ENCODE data around the gene SSC5D.

Gene SSC5D

GRCh38 chr19:55455576-55456235, 32.5 kb upstream of the SSC5D start:
- DNase-seq = no peak

DNA sequence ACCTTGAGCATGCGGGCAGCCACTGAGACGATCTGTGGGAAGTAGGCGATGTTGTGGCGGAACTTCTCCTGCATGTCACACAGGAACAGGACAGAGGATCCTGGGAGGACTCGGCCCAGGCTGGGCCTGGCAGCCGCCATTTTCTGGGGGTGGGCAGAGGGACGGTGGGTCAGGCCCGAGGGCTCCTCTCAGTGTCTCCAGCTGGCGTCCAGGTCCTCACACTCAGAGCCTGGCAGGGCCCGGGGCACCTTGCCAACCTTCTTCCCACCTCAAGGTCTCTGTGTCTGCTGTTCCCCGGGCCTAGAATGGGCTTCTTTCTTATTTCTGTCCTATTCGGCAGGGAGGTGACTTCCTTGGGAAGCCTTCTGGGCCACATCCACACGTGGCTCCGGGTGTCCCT, 31.9 kb upstream of the SSC5D start:
- DNase-seq = no peak

DNA sequence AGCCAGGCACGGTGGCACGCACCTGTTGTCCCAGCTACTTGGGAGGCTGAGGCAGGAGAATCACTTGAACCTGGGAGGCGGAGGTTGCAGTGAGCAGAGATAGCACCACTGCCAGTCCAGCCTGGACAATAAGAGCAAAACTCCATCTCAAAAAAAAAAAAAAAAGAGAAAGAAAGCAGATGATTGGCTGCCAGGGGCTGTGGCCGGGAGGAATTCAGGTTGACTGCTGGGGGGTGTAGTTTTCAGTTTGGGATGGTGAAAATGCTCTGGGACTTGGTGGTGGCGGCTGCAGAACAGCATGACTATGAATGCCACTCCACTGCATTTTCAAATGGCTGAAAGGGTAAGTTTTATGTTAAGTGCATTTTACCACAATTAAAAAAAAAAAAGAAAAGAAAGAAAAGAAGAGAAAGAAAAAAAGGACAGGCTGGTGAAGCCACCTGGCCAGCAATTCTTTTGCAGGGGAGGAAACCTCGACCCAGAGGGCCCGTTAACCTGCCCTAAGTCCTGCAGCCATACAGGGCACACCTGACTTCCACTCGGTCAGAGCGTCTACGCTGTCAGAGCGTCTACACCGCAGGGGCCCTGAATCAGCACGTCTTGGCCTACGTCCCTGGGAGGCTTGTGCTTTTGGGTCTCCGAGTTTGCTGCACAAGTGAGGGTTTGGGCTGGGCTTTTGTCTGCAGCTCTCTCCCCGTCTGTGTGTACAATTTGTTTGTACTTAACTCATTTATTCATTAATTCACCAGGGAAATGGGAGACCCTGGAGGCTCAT, 30.4 kb upstream of the SSC5D start:
- DNase-seq = no peak

- no peak for DNase-seq
These were observed 28.7 kb upstream of the SSC5D start for GRCh38 chr19:55459551-55459949.

DNA sequence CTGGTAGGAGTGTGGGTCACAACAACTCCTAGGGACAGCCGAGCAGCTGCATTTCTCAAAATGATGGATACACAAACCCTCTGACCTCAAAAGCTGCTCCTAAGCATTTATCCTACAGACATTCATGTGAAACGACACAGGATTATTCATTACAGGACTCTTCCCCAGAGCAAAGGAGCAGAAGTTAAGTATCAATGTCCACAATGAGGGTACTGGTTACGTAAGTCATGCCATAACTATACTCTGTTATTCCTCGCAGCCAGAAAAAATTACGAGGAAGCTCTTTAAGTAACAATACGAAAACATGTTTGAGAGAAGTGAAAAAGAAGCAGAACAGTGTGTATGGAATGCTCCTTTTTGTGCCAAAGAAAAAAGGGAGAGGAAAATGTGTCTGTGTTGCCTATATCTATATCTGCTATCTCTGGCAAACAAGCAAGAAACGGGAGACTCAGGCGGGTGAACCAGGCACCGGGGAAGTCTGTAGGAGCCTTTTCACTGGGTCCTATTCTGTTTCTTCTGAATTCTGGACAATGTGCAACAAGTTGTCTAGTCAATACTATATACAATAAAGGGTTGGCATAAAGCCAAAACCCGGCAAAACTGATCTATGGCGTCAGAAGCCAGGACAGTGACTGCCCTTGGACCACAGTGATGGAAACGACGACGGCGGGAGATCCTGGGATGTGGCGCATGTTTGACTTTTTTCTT, 28.1 kb upstream of the SSC5D start:
- peak; percentile 13 for DNase-seq

- DNase-seq = peak; percentile 65
These were observed 27.5 kb upstream of the SSC5D start for GRCh38 chr19:55460670-55461258.

- DNase-seq = peak; percentile 97
These were observed 26.8 kb upstream of the SSC5D start, which contains the start of gene ISOC2 for GRCh38 chr19:55461259-55461973. Gene ISOC2 (minus strand): TSS chr19:55461642. CDS start chr19:55456486, 5,156 bp downstream.

DNA sequence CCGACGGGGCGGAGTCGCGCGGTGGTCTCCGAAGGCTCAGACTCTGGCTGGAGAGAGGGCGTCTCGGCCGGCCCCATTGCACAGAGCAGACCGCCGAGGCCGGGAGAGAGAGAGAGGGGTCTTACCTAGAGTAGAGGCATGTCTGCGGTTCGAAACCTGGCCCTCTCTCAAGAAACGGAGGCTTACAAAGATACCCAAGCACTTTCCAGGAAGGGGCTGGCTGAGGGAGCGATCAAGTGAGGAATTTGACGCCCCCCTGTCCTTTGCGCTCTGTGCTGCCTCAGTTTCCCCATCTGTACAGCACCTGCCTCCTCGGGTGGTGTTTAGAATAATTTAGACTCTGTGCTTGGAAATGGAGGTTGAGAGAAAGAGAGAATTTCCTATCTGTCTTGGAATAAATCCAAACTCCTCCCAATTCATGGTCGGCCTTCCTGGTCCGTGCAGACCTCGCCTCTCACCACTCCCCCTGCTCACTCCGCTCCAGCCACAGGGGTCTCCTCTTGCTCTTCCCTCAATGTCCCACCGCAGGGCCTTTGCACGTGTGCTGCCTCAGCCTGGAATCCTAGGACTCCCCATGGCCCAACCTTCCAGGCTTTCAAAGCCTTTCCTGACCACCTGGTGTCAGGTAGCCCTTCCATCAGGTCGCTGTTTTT, 26.1 kb upstream of the SSC5D start:
- DNase-seq = peak; percentile 22

GRCh38 chr19:55462722-55463121, 25.5 kb upstream of the SSC5D start:
- DNase-seq = no peak

GRCh38 chr19:55463583-55464031, 24.6 kb upstream of the SSC5D start:
- no peak for DNase-seq

DNA sequence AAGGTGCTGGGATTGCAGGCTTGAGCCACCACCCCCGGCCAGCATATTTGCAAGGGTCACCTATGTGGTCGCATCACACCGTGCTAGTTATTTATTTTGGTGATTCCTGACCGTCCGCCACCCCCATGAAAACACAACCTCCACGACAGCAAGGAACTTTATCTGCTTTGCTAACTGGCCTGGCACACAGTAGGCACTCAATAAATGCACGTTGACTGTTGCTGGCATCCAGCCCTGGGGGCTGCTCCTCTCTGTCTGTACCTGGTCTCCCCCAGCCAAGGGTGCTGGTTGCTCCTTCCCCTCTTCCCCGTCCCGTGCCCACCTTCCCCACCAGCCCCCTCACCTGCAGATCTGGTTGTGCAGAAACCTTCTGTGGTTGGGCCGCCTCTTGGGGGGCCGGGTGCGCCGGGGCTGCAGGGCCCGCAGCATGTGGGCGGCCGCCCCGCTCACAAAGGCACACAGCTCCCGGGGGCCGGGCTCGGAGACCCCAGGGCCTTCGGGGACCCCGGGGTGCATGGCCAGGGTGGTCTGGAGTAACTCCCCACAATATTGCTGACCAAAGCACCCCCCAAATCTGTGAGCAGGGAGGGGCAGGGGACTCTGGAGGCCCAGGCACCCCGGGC, 24.1 kb upstream of the SSC5D start:
- no peak for DNase-seq

DNA sequence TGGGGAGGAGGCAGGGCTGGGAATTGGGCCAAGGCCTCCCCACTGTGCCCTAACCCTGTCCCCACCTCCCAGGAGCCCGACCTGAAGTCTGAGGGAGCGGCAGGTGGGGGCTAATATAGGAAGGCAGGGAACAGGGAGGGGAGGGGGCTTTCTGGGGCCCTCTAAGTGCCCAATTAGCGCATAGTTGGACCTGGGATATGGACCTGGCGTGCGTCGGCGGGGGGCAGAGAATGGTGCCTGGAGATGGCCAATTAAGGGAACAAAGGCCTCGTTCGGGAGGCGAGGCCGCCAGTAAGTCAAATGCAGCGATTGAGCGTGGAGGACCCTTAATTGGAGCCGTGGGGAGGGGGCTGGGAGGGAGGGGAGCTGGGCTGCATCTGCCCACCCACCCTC, 23.6 kb upstream of the SSC5D start, which contains the start of gene C19orf85:
TSS of gene C19orf85 (minus strand) at position 90 of the 393 bp plus-strand sequence. CDS start 197 bp downstream, outside the sequence.
- DNase-seq = no peak

DNA sequence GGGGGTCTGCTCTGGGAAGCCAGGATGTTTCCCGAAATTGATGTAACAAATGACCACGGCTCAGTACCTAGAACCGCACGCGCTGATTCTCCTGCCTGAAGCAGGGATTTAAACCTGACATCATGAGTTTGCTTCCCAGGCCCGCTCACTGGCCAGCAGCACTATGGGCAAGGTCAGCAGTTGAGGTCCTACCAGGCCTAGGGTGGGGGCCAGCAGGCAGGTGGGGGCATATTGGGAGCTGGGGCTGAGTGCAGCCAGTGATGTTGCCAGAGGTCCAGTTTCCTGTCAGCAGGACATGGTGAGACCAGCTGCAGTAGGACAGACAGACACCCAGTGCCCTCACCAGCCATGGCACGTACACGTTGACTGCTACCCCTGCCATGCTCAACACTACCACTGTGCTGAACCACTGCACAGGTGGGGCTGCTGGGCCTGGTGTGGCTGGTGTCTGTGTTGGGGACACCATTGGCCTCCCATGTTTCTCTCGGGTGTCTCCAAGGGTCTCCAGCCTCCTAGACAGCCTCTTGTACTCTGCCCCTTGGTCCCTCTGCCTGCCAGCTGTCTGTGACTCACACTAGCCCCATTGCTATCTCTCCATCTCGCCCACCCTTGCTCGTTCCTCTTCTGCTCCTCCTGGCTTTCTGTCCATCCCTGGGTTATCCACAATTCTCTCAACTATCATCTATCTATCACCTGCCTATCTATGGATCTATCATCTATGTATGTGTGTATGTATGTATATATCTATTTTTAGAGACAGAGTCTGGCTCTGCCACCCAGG, 22.6 kb upstream of the SSC5D start:
- no peak for DNase-seq

GRCh38 chr19:55466241-55466614, 22.0 kb upstream of the SSC5D start:
- DNase-seq = no peak

DNA sequence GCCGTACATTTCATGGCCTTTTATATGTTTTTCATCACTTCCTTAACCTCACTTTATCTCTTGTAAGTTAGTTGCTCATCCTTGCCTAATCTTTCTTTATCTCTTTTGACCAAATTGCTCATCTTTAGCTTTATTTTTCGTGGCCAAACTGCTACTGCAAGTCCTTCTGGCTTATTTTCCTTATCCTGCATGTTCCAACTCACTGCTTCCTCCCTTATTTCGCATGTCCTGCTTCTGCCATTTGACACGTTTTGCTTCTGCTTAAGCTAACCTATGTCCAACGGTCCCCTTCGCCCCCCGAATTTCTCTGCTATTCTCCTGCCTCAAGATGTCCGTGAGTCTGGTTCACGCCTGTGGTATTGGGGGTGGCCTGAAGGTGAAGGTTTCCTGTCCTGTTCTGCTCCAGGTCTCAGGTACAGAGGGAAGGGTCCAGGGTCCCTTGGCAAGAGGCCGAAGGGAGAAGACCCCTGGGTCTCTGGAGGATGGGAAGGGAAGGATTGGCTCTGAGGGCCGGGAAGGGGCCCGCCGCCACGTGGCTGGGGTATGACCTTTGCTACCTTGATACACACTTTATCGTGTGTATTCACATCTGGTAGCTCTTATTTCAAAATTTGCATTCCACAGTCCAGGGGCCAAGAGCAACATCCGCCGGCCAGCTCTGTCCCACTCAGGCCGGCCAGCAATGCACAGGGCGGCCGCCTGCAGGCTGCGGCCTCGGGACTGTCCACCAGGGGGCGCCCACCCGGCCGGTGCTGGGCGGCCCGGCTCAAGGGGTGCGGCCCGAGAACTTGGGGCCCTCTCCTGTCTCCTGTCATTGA, 20.8 kb upstream of the SSC5D start:
- peak; percentile 19 for DNase-seq

DNA sequence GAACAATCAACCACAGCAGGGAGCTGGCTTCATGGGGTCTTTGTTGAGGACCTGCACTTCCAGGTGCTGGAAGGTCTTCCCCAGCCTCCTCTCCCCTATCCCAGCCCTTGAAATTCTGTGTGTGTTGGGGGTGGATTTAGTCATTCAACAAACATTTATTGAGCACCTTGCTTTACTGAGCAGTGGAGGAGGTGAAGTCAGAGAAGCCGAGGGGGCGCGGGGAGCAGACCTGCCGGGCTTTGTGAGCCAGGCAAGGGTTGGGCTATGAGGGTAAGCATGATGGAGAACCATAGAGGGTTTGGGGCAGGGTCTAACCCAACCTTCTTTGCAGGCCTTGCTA, 20.2 kb upstream of the SSC5D start:
- no peak for DNase-seq

DNA sequence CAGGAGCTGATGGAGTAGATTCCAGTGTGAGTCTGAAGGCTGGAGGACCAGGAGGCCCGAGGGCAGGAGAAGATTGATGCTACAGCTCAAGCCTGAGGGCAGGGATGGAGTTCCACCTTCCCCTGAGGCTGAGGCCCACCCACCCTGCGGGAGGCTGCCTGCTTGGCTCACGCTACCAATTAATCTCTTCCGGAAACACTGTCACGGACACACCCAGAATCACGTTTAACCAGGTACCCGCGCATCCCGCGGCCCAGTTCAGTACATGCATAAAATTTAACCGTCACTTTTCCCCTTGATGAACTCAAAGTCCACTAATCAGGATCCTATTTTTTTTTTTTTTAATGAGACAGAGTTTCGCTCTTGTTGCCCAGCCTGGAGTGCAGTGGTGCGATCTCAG, 17.0 kb upstream of the SSC5D start:
- no peak for DNase-seq

DNA sequence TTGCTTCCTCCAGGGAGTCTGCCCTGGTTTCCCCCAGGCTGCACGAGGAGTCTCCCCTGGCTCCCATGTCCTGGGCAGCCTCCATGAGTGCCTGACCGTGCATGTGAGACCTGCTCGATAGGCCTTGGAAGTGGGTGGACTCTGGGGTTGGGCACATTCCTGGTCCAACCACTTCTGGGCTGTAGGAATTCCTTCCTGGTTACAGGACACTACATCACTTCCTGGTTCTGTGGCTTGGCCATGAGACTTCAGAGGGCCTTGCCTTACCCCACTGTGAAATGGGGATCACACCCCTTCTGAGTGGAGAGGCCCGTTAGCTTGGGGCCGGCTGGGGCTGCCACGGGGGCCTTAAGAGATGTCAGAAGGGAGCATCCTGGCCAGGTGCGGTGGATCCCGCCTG, 15.8 kb upstream of the SSC5D start:
- no peak for DNase-seq

DNA sequence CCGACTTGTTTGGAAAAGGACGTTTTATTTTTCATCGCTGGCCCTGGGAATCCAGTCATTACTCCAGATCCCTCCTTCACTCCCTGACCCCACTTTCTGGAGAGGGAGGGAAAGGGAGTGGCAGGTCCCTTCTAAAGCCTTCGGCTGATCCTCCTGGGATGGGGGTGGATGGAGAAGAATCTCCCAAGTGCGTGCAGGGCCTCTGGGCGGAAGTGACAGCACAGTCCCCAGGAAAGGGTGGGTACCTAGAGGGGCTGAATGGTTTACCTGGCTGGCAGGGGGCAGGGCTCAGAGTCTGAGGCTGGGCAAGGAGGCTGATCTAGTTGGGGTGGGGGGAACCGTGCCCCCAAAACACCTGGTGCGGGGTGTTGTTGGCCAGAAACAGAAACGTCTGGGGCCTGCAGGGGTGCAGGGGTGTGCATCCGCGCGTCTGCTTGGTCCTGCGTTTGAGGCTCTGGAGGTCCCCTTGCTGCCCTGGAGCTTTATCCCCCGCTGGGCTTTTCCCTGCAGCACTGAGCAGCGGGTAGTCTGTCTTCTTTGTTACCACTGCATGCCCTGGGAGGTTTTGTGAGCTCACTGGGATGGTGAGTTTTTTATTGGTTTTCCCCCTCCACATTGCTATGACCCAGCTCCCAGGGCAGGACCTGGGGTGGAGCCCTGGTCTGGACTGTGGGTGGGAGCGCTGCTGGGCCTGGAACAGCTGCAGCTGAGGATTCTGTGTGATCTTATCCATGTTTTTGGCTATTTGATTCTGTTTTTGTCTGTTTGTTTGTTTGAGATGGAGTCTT, 14.8 kb upstream of the SSC5D start:
- no peak for DNase-seq

All from NCI-H510A treated with DMSO at 0.1 percent for 48 hours (cell line).